GM12891 (cell line): Measurements from ENCODE around the gene ASIC1.

Experiments used
- PAX5 ChIP-seq: IDR thresholded peaks from 2 replicates; pipeline ENCODE4 v1.6.1; 2011; ENCODE audit warnings: low read length, moderate library complexity, mild to moderate bottlenecking; ENCODE audit not compliant: insufficient read depth, severe bottlenecking
- POLR2A ChIP-seq: IDR thresholded peaks from 2 replicates; pipeline ENCODE4 v1.6.1; 2011; ENCODE audit warnings: low read depth, low read length, control low read depth
- POLR2AphosphoS5 ChIP-seq: IDR thresholded peaks from 2 replicates; pipeline ENCODE4 v1.6.1; 2011; ENCODE audit warnings: low read depth, low read length, control low read depth
- POU2F2 ChIP-seq: IDR thresholded peaks from 2 replicates; pipeline ENCODE4 v1.6.1; 2011; ENCODE audit warnings: low read depth, mild to moderate bottlenecking, control low read depth, low read length, moderate library complexity
- SPI1 ChIP-seq: IDR thresholded peaks from 2 replicates; pipeline ENCODE4 v1.6.1; 2011; ENCODE audit warnings: low read depth, low read length, control low read depth
- TAF1 ChIP-seq: IDR thresholded peaks from 2 replicates; pipeline ENCODE4 v1.6.1; 2011; ENCODE audit warnings: low read depth, low read length, control low read depth

- TF ChIP-seq TAF1 = no peak
- TF ChIP-seq POLR2AphosphoS5 = no peak
- no peak for TF ChIP-seq POLR2A
- TF ChIP-seq PAX5 = no peak
- TF ChIP-seq SPI1 = no peak
- no peak for TF ChIP-seq POU2F2
These were observed 48.6 kb downstream of the ASIC1 start for GRCh38 chr12:50105913-50106450.
